GM18526 (cell line): Measurements from ENCODE around the gene PTPRJ.

Experiments
- POLR2A ChIP-seq: IDR thresholded peaks from 3 replicates; pipeline ENCODE4 v1.6.1; 2011; ENCODE audit not compliant: insufficient read length; ENCODE audit errors: extremely low read depth

PTPRJ gene

GRCh38 chr11:48040830-48041444 is 60.6 kb downstream of the PTPRJ start:
- no peak for TF ChIP-seq POLR2A

DNA sequence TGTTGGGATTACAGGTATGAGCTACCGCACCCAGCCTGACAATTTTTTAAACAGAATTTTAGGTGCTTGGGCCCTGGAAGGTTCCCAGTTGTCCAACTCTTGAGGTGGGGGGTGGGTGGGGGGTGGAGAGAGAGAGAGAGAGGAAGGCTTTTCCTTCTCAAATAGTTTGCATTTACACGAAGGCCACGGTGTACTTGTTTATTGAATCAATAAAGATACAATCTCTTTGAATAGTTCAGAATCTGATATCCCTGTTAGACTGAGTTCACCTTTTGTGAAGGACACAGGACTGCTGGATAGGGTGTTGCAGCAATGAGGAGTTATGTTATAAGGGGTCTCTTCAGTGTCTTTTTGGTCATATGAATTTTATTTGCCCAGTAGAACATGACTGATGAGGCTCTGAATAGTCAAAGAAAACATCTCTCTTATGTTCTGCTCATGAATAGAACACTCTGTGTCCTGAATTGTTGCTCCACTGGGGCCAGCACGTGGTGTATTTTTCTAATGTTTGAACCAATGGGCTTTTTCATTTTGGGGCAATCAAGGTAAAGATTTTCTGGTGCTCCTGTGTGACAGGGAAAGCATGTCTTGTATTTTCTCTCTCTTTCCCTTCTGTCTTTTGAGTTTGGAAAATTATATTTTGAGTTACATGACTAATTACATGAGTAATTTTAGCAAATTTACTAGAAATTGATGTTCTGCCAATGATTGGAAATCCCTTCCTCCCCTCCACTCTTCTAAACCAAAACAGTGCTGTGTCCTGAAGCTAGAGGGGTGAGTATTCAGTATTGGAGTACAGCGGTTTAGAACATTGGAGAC is 61.7 kb downstream of the PTPRJ start:
- TF ChIP-seq POLR2A = no peak

DNA sequence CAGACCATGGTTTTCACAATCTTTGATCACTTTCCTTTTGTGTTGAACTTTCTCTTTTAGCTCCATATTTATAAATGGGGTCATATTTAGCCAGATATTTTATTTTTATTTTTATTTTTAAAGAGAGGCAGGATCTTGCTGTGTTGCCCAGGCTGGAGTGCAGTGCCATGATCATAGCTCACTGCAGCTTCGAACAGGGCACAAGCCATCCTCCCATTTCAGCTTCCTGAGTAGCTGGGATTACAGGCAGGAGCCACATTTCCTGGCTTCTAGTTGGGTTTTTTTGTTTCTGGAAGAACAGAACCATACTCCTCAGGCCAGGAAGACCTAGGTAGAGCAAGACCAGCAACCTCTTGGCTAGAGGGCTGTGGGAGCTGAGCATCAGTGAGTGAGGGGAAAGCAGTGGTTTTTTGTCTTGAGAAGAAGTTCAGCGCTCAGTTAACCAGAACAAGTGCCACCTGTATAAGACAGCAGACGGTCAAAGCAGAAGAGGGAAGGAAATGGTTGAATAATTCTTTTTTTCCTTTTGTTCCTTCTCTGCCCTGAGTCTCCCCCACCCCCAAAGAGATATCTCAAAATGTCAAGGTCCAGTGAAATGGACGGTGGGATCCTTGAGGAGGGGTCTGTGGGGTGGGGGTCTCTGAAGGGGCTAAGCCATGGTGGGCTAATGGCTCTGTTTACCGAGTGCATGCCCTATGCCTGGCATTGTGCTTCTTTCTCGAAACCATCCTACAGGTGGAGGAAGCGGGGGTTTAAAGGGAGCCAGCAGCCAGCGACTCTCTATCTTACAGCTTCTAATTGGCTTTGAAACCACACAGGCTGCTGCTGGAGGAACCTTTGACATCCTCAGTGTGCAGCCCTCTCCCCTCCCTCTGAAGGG is 63.0 kb downstream of the PTPRJ start:
- TF ChIP-seq POLR2A = no peak

DNA sequence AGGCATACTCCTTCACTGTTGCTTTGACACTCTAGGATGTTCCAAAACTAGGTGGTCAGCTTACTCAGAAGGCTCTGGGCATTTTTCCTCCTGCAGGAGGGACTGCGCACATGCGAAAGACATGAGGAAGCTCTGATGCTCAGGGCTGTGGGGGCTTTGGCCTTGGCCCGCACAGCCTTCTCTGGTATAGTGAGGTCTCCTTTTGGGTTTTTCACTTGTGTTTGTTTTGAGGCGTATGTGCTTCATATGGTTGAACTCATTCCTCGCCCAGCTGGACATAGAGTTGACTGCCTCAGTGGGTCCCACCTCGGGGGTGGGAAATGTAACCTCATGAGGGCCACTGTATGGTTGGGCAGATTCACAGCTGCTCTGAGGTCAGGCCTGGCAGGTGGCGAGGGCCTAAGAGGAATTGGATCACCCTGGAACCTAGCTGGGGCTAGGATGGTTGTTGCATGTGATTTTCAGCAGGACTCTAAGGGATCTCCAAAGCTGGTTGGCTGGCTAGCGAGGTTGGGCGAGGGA is 63.7 kb downstream of the PTPRJ start:
- TF ChIP-seq POLR2A = no peak

DNA sequence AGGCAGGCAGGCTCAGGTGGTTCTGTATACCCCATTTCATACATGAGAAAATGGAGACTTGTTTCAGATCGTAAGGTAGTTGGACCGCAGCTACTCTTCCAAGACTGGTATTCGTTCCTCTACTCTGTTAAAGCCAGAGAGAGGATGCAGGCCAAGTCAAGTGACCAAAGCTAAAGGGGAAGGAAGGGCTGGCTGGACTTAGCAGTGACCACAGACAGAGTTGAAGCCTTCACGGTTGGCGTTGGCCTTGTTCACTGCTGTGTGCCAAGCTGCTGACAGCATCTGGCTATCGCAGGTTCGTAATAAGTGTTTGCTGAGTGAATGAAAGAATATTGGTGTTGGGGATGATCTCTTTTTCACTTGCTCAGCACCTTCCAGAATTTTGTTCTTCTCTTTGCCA is 64.2 kb downstream of the PTPRJ start:
- no peak for TF ChIP-seq POLR2A

GRCh38 chr11:48045536-48045935 is 65.2 kb downstream of the PTPRJ start:
- TF ChIP-seq POLR2A = no peak

DNA sequence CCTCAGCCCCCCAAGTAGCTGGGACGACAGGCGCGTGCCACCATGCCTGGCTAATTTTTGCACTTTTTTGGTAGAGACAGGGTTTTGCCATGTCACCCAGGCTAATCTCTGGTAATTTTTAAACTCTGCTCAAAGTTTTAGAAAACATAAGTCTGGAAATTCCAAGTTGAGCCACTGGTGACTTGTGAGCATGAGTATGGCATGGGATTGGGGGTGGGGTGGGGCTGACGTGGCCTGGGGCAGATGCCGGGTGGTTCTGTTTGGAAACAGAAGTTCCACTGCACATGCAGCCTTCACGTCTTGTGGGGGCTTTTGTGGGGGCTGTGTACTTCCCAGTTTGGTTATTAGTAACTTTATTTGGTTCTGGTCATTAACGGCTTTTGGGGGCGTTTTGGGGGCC is 67.3 kb downstream of the PTPRJ start:
- no peak for TF ChIP-seq POLR2A

GRCh38 chr11:48049036-48049435 is 68.7 kb downstream of the PTPRJ start:
- no peak for TF ChIP-seq POLR2A

DNA sequence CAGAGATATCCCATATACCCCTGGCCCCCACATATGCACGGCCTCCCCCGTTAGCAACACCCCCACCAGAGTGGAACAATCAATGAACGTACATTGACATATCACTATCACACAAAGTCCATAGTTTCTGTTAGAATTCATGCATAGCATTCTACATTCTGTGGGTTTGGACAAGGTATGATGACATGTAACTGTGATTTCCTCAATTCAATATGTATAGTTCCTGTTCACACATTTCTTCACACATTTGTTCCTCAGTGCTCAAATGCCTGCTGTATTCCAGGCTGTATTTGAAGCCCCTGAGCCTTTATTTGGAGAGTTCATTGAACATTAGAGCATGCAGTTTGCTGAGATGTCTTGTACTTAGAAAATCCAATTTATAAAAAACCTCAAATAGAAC is 69.9 kb downstream of the PTPRJ start:
- TF ChIP-seq POLR2A = no peak

DNA sequence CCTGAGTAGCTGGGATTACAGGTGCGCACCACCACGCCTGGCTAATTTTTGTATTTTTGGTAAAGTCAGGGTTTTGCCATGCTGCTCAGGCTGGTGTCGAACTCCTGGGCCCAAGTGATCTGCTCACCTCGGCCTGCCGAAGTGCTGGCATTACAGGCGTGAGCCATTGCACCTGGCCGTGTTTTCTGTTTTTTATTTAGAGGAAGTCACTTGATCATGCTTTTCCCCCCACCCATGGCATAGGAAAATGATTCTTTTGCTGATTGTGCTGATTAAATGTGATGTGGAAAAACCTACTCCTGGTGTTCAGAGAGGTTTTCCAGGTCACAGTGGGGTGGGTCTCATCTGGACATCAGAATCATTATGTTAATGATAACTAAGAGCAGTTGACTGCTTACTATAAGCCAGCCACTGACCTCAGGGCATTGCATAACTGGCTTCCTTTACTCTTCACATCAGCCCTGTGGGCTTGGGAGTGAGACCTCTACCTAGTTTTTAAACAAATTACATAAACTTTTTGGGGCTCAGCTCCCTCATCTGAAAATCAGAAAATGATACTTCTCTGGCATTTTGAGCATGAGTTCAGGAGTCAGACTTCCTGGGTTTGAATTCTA is 71.0 kb downstream of the PTPRJ start:
- no peak for TF ChIP-seq POLR2A

DNA sequence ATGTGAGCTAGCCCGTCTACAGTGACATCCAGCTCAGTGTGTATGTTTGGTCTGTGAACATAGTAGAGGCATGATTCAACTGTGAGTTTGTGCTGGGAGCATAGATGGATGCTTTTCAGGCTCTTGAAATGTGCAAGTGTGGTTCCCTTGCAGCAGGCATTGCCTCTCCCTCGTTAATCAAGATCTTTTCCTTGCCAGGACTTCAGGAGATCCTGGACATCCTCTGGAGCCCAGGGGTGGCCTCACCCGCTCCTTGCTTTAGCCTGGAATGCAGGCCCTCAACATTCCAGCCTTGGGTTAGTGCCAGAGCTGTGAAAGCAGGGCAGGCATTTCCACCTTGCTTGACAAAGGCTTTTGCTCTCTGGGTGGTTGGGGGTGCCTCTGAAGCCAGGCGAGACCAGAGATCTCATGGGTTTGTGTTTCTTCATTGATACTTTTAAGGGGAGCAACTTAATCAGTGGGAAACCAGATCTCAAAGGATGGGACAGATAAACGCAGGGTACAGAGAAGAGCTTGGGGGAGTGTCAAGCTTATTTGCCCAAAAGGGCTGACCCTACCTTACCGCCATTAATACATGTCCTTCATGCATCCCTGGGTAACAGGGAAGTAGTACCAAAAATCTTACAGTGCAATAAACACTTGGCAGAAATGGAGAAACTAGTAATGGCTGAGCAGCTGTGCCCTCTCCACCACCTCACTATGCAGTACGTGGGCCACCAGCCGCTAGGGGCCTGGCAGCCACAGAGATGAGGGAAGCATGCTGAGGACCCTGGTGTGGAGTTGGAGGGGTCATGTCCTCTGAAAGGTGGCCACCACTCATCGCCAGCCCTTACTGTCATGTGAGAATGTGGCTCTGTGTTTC is 72.1 kb downstream of the PTPRJ start:
- TF ChIP-seq POLR2A = no peak

- no peak for TF ChIP-seq POLR2A
Observed at GRCh38 chr11:48054994-48055291, 74.6 kb downstream of the PTPRJ start.

DNA sequence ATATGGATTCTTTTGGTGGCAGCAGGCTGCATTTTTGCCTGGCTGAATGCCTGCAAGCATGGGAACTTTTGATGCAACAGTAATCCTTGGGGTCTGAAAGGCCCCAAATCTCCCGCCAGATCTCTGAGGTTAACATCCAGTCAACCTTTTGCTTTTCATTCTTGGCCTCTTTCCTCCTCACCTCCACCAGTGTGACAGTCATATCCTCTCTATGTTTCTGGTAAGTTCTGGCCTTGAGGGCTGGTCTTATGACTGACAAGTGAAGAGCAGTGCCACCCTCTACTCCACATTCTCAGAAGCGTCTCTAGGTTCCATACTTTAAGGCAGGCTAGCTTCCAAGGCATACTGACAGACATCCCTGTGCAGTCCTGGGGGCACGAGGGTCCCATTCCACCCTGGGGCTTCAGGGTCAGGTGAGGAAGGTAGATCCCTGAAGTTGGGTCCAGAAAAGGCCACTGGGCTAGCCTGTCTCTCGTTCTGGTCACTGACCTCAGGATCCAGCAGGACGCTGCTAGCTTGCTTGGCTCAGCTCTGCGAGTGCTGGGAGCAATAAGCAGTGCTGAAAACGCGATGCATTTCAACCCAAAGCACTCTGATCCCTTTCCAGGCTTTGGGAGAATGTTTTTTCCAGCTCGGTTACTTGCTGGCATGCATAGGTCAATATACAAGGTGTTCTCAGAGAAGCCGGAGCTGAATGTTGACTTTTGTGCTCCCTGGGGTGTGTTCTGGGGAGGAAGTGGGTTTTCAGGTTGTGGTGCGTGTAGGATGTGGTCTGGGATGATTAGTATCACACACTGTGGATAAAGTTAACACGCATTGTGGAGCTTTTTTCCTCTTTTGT is 75.2 kb downstream of the PTPRJ start:
- TF ChIP-seq POLR2A = no peak
